GM19468 (cell line): ENCODE measurements around the gene FABP3.
"Not testable (repeated sequence)": the region's sequence is repeated elsewhere in the genome, so short reads cannot be mapped to it uniquely, and the experiment has no call there.

Experiments
- ATAC-seq: cut with Tn5 transposase; IDR thresholded peaks from one replicate; pipeline ENCODE4 v1.9.1; 2021; ENCODE audit warnings: mild to moderate bottlenecking, moderate library complexity, moderate number of reproducible peaks; ENCODE audit not compliant: unreplicated experiment; ENCODE audit errors: extremely low read depth

The FABP3 gene

GRCh38 chr1:31400393-31400792, 27.5 kb upstream of the FABP3 start:
- ATAC-seq: no peak

GRCh38 chr1:31399976-31400375, 27.1 kb upstream of the FABP3 start:
- no peak for ATAC-seq

GRCh38 chr1:31398246-31398645, 25.4 kb upstream of the FABP3 start:
- no peak for ATAC-seq

GRCh38 chr1:31397360-31398095, 24.7 kb upstream of the FABP3 start:
- no peak for ATAC-seq

- no peak for ATAC-seq
These were observed 23.9 kb upstream of the FABP3 start for GRCh38 chr1:31396633-31397351.

- ATAC-seq: no peak
These were observed 21.8 kb upstream of the FABP3 start for GRCh38 chr1:31394584-31395193.

GRCh38 chr1:31393463-31393862, 20.6 kb upstream of the FABP3 start:
- ATAC-seq: no peak

- ATAC-seq: no peak
These were observed 17.2 kb upstream of the FABP3 start for GRCh38 chr1:31390071-31390470.

- ATAC-seq: no peak
These were observed 16.7 kb upstream of the FABP3 start for GRCh38 chr1:31389616-31390015.

- no peak for ATAC-seq
These were observed 14.7 kb upstream of the FABP3 start for GRCh38 chr1:31387612-31388011.

GRCh38 chr1:31386576-31387243, 13.8 kb upstream of the FABP3 start:
- not testable (repeated sequence) for ATAC-seq

- ATAC-seq: no peak
These were observed 11.1 kb upstream of the FABP3 start for GRCh38 chr1:31383967-31384366.

GRCh38 chr1:31382379-31382989, 9.6 kb upstream of the FABP3 start:
- no peak for ATAC-seq

- ATAC-seq: no peak
These were observed 8.8 kb upstream of the FABP3 start for GRCh38 chr1:31381394-31382294.

- no peak for ATAC-seq
These were observed 7.3 kb upstream of the FABP3 start for GRCh38 chr1:31380181-31380580.

- no peak for ATAC-seq
These were observed 5.1 kb upstream of the FABP3 start for GRCh38 chr1:31378001-31378400.

- no peak for ATAC-seq
These were observed 4.5 kb upstream of the FABP3 start for GRCh38 chr1:31377364-31377863.

- no peak for ATAC-seq
These were observed 3.7 kb upstream of the FABP3 start for GRCh38 chr1:31376375-31377134.
